HepG2 (cell line): ENCODE measurements around the gene FMC1. TPM values are rescaled to one million over a fixed set of nuclear protein-coding genes. Genes with fewer than 3 reads are reported as not detected.
A peak's percentile ranks its signal among the peaks of the same experiment; 100 is the strongest.

Experiments
- ARNT2 ChIP-seq: sonication (generic); formaldehyde crosslinking; IDR thresholded peaks from 2 replicates; pipeline ENCODE4 v1.8.0; 2022; ENCODE audit warnings: mild to moderate bottlenecking, low read depth, missing genetic modification reagents, moderate library complexity
- ASH2L ChIP-seq: fragments of 300-600, 200-600 bp; sonication (generic); IDR thresholded peaks from 2 replicates; pipeline ENCODE4 v1.7.0; 2017; ENCODE audit warnings: low read depth, mild to moderate bottlenecking, moderate library complexity, mixed read lengths, low read length; ENCODE audit not compliant: insufficient read length
- FOXA1 ChIP-seq, 2 experiments: fragments of 450-650 bp in 1 of 2; sonication (generic) in 1 of 2; formaldehyde crosslinking in 1 of 2; IDR thresholded peaks; 2 replicates each; pipeline versions ENCODE4 v1.4.0 to v1.6.1; 2016 to 2020; ENCODE audit warnings: missing genetic modification reagents in 1 of 2
- GMEB1 ChIP-seq: sonication (generic); formaldehyde crosslinking; IDR thresholded peaks from 2 replicates; pipeline ENCODE4 v1.5.1; 2020; ENCODE audit warnings: missing genetic modification reagents, mild to moderate bottlenecking, borderline replicate concordance
- HNRNPK ChIP-seq: fragments of 200-400 bp; formaldehyde crosslinking; IDR thresholded peaks from 2 replicates; pipeline ENCODE4 v1.6.1; 2018; ENCODE audit warnings: low read length, low read depth, moderate library complexity, mild to moderate bottlenecking; ENCODE audit not compliant: poor library complexity, severe bottlenecking
- KDM2A ChIP-seq: sonication (generic); formaldehyde crosslinking; IDR thresholded peaks from 2 replicates; pipeline ENCODE4 v1.4.0; 2020; ENCODE audit warnings: low read depth, missing genetic modification reagents, borderline replicate concordance
- KLF9 ChIP-seq: IDR thresholded peaks from 2 replicates; pipeline ENCODE4 v1.6.1; 2016; ENCODE audit warnings: low read depth
- MAX ChIP-seq: IDR thresholded peaks from 2 replicates; pipeline ENCODE4 v1.6.1; 2012; ENCODE audit warnings: inconsistent platforms
- MXD1 ChIP-seq: sonication (generic); formaldehyde crosslinking; IDR thresholded peaks from 2 replicates; pipeline ENCODE4 v1.4.0; 2020; ENCODE audit warnings: mild to moderate bottlenecking, missing genetic modification reagents
- NCOA5 ChIP-seq: sonication (generic); formaldehyde crosslinking; IDR thresholded peaks from 2 replicates; pipeline ENCODE4 v1.4.0; 2020; ENCODE audit warnings: missing genetic modification reagents
- NFE2L1 ChIP-seq: sonication (generic); formaldehyde crosslinking; IDR thresholded peaks from 2 replicates; pipeline ENCODE4 v1.4.0; 2020; ENCODE audit warnings: missing genetic modification reagents, mild to moderate bottlenecking, borderline replicate concordance
- PITX1 ChIP-seq: sonication (generic); formaldehyde crosslinking; IDR thresholded peaks from 2 replicates; pipeline ENCODE4 v1.5.1; 2020; ENCODE audit warnings: mild to moderate bottlenecking, missing genetic modification reagents
- PPARG ChIP-seq: conservative IDR thresholded peaks from 2 replicates; pipeline ENCODE4 v1.6.1; 2016; ENCODE audit warnings: missing biosample characterization, missing genetic modification reagents
- RBM39 ChIP-seq: fragments of 200-400 bp; formaldehyde crosslinking; IDR thresholded peaks from one replicate; pipeline ENCODE4 v1.6.1; 2018; ENCODE audit warnings: antibody characterized with exemption, mild to moderate bottlenecking, low read depth, low read length; ENCODE audit not compliant: poor library complexity, severe bottlenecking
- SMAD1 ChIP-seq: sonication (generic); formaldehyde crosslinking; IDR thresholded peaks from 2 replicates; pipeline ENCODE4 v1.4.0; 2020; ENCODE audit warnings: missing genetic modification reagents, low read depth, mild to moderate bottlenecking, borderline replicate concordance
- SMAD3 ChIP-seq: sonication (generic); formaldehyde crosslinking; IDR thresholded peaks from 2 replicates; pipeline ENCODE4 v1.4.0; 2020; ENCODE audit warnings: missing genetic modification reagents
- TBP ChIP-seq: sonication (generic); formaldehyde crosslinking; IDR thresholded peaks from 2 replicates; pipeline ENCODE4 v1.5.0; 2020; ENCODE audit warnings: missing genetic modification reagents
- TOE1 ChIP-seq: sonication (generic); formaldehyde crosslinking; IDR thresholded peaks from 2 replicates; pipeline ENCODE4 v1.4.0; 2020; ENCODE audit warnings: mild to moderate bottlenecking, missing genetic modification reagents
- TRIM24 ChIP-seq: sonication (generic); formaldehyde crosslinking; IDR thresholded peaks from 2 replicates; pipeline ENCODE4 v1.8.0; 2022; ENCODE audit warnings: mild to moderate bottlenecking, missing genetic modification reagents
- XBP1 ChIP-seq: sonication (generic); formaldehyde crosslinking; IDR thresholded peaks from 2 replicates; pipeline ENCODE4 v1.5.0; 2020; ENCODE audit warnings: missing genetic modification reagents
- ZNF230 ChIP-seq: sonication (generic); formaldehyde crosslinking; IDR thresholded peaks from 2 replicates; pipeline ENCODE4 v1.4.0; 2020; ENCODE audit warnings: mild to moderate bottlenecking, missing genetic modification reagents
- ZNF317 ChIP-seq: sonication (generic); formaldehyde crosslinking; IDR thresholded peaks from 2 replicates; pipeline ENCODE4 v1.5.0; 2020; ENCODE audit warnings: mild to moderate bottlenecking, missing genetic modification reagents
- ZNF333 ChIP-seq: sonication (generic); formaldehyde crosslinking; IDR thresholded peaks from 2 replicates; pipeline ENCODE4 v1.4.0; 2020; ENCODE audit warnings: mild to moderate bottlenecking, missing genetic modification reagents, borderline replicate concordance
- ZNF337 ChIP-seq: sonication (generic); formaldehyde crosslinking; IDR thresholded peaks from 2 replicates; pipeline ENCODE4 v1.5.1; 2020; ENCODE audit warnings: missing genetic modification reagents, low read depth, mild to moderate bottlenecking, borderline replicate concordance
- ZNF704 ChIP-seq: sonication (generic); formaldehyde crosslinking; IDR thresholded peaks from 2 replicates; pipeline ENCODE4 v1.8.1; 2023; ENCODE audit warnings: mild to moderate bottlenecking, inconsistent platforms, moderate library complexity, missing genetic modification reagents, borderline replicate concordance
- ZSCAN29 ChIP-seq: sonication (generic); formaldehyde crosslinking; conservative IDR thresholded peaks from 2 replicates; pipeline ENCODE4 v1.4.0; 2020; ENCODE audit warnings: mild to moderate bottlenecking, missing genetic modification reagents
- polyA plus RNA-seq, 8 experiments: library from polyadenylated mRNA; depleted of rRNA in 3 of 8; stranded (reverse) in 7 of 8; unstranded in 1 of 8; fragments of >200 nt; fragmentation: Illumina TruSeq in 4 of 8; extraction: Trizol in 4 of 8; gene quantifications; 2 replicates each; pipeline versions ENCODE4 v1.2.1 to v1.2.3, GENCODE V29; 2011 to 2016; ENCODE audit warnings: low read depth in 4 of 8, missing spikeins in 1 of 8, mixed read lengths in 1 of 8; ENCODE audit not compliant: insufficient read depth in 1 of 8
- total RNA-seq, 5 experiments: library from RNA; depleted of rRNA; stranded (reverse); fragments of >200 nt; fragmentation: Illumina TruSeq; extraction: Trizol; gene quantifications; 2 replicates each; pipeline ENCODE4 v1.2.3, GENCODE V29; 2016; ENCODE audit warnings: low read depth in 1 of 5

Gene FMC1
- total and polyA plus RNA-seq, 2 of the 13 experiments (the other 11 are each of a cell fraction or from before 2014, with no cell fraction given), result 39.2 to 50.7 TPM

GRCh38 chr7:139359366-139360209, 18.5 kb downstream of the FMC1 start, which contains the start of gene LUC7L2 (continued):
- TF ChIP-seq FOXA1 (IDR thresholded peaks at IDR 0.05) (no peak), FOXA1 (CRISPR knock-in tag; IDR thresholded peaks at IDR 0.05) (peak; percentile 24), TBP (CRISPR knock-in tag) (no peak; the same call in 1 of the 2 replicates), MAX (peak; percentile 75; the same call in 1 of the 2 replicates), RBM39 (peak; percentile 93), ARNT2 (CRISPR knock-in tag) (peak; percentile 96; the same call in 1 of the 2 replicates), XBP1 (CRISPR knock-in tag) (no peak), NCOA5 (peak; percentile 78; the same call in 1 of the 2 replicates), NFE2L1 (no peak), PITX1 (CRISPR knock-in tag) (peak; percentile 57), GMEB1 (CRISPR knock-in tag) (peak; percentile 99), ASH2L (peak; percentile 73), TRIM24 (CRISPR knock-in tag) (no peak), SMAD1 (CRISPR knock-in tag) (peak; percentile 98; the same call in 1 of the 2 replicates), KDM2A (CRISPR knock-in tag) (peak; percentile 95), KLF9 (CRISPR knock-in tag) (peak; percentile 35; the same call in 1 of the 2 replicates), ZSCAN29 (no peak), ZNF333 (CRISPR knock-in tag) (no peak), HNRNPK (no peak), PPARG (CRISPR knock-in tag) (no peak), SMAD3 (peak; percentile 65; the same call in 1 of the 2 replicates), MXD1 (CRISPR knock-in tag) (peak; percentile 67), ZNF230 (CRISPR knock-in tag) (peak; percentile 97), ZNF704 (CRISPR knock-in tag) (peak; percentile 90), TOE1 (CRISPR knock-in tag) (0 out of 2 replicates have a peak, but pooled peaks have one; percentile 20), ZNF337 (CRISPR knock-in tag) (no peak; the same call in 1 of the 2 replicates), ZNF317 (CRISPR knock-in tag) (peak; percentile 53; the same call in 1 of the 2 replicates)
